CD14-positive monocyte (primary cell): ENCODE results near the gene CDKAL1. TPM values are rescaled to one million over a fixed set of nuclear protein-coding genes. Genes with fewer than 3 reads are reported as not detected.

Experiments used
- DNase-seq, 3 donors: peaks; one replicate each; pipeline ENCODE4 v3.0.0-alpha.2; 2011 to 2022
- H2AFZ ChIP-seq: 2 replicates; pipeline ENCODE4 v1.6.0; 2012; ENCODE audit warnings: mild to moderate bottlenecking, low read depth, low read length, inconsistent platforms; ENCODE audit not compliant: insufficient read depth, poor library complexity, severe bottlenecking
- H3K27ac ChIP-seq, 2 donors: 1 replicate in 1 of 2; 2 replicates in 1 of 2; pipeline ENCODE4 v1.5.1; 2012 to 2013; ENCODE audit warnings: low read length in 2 of 2, control low read depth in 1 of 2, inconsistent platforms in 1 of 2, low read depth in 1 of 2, mild to moderate bottlenecking in 1 of 2
- H3K27me3 ChIP-seq, 2 donors: one replicate each; pipeline versions ENCODE4 v1.6.0 to v1.6.1; 2011 to 2013; ENCODE audit warnings: low read length in 2 of 2; ENCODE audit not compliant: control insufficient read depth in 2 of 2, insufficient read depth in 2 of 2
- H3K36me3 ChIP-seq, 2 donors: replicated peaks in 1 of 2; 1 replicate in 1 of 2; 2 replicates in 1 of 2; pipeline versions ENCODE4 v1.5.1 to v1.6.1; 2012 to 2013; ENCODE audit warnings: low read length in 2 of 2, control low read depth in 1 of 2, inconsistent platforms in 1 of 2, mild to moderate bottlenecking in 1 of 2; ENCODE audit not compliant: insufficient read depth in 2 of 2, control insufficient read depth in 1 of 2
- H3K4me1 ChIP-seq, 2 donors: 1 replicate in 1 of 2; 2 replicates in 1 of 2; pipeline versions ENCODE4 v1.5.1 to v1.6.1; 2012 to 2013; ENCODE audit warnings: low read length in 2 of 2, control low read depth in 1 of 2, inconsistent platforms in 1 of 2, mild to moderate bottlenecking in 1 of 2, moderate library complexity in 1 of 2; ENCODE audit not compliant: insufficient read depth in 2 of 2, control insufficient read depth in 1 of 2
- H3K4me2 ChIP-seq: replicated peaks from 2 replicates; pipeline ENCODE3; 2012; ENCODE audit warnings: low read length, moderate library complexity, mild to moderate bottlenecking; ENCODE audit not compliant: poor library complexity, severe bottlenecking; ENCODE audit errors: extremely low read depth
- H3K4me3 ChIP-seq, 3 experiments: fragments of 200-600 bp in 1 of 3; sonication (generic) in 1 of 3; replicated peaks in 1 of 3; 1 replicate in 2 of 3; 2 replicates in 1 of 3; pipeline ENCODE4 v1.5.1; 2011 to 2013; ENCODE audit warnings: low read length in 3 of 3, mild to moderate bottlenecking in 3 of 3, control low read depth in 2 of 3, low read depth in 2 of 3, inconsistent platforms in 1 of 3, moderate library complexity in 1 of 3
- H3K79me2 ChIP-seq: 2 replicates; pipeline ENCODE4 v1.6.0; 2012; ENCODE audit warnings: mild to moderate bottlenecking, control low read depth, inconsistent platforms, low read length, moderate library complexity; ENCODE audit not compliant: insufficient read depth
- H3K9ac ChIP-seq: 2 replicates; pipeline ENCODE4 v1.6.0; 2017; ENCODE audit warnings: low read length, mild to moderate bottlenecking; ENCODE audit not compliant: insufficient read depth, poor library complexity, severe bottlenecking
- H3K9me3 ChIP-seq, 2 donors: replicated peaks in 1 of 2; 1 replicate in 1 of 2; 2 replicates in 1 of 2; pipeline versions ENCODE4 v1.5.1 to v1.6.1; 2012 to 2013; ENCODE audit warnings: low read length in 2 of 2, control low read depth in 1 of 2; ENCODE audit not compliant: control insufficient read depth in 1 of 2, insufficient read depth in 1 of 2
- H4K20me1 ChIP-seq: 2 replicates; pipeline ENCODE4 v1.6.0; 2012; ENCODE audit warnings: mild to moderate bottlenecking, low read length, control low read depth, moderate library complexity; ENCODE audit not compliant: insufficient read depth
- H3K27ac Mint-ChIP-seq, 7 donors: one replicate each; pipeline ENCODE4 v1.8.0; 2020; ENCODE audit warnings: mild to moderate bottlenecking in 7 of 7, mixed read lengths in 7 of 7, moderate library complexity in 6 of 7, inconsistent platforms in 2 of 7
- H3K27me3 Mint-ChIP-seq, 3 donors: one replicate each; pipeline ENCODE4 v1.8.0; 2021 to 2022; ENCODE audit warnings: low read depth in 3 of 3, mild to moderate bottlenecking in 3 of 3, mixed read lengths in 3 of 3, moderate library complexity in 3 of 3, inconsistent platforms in 1 of 3
- H3K36me3 Mint-ChIP-seq, 2 donors: one replicate each; pipeline ENCODE4 v1.8.0; 2020; ENCODE audit warnings: mixed read lengths in 2 of 2, inconsistent platforms in 1 of 2, mild to moderate bottlenecking in 1 of 2
- H3K4me1 Mint-ChIP-seq: one replicate; pipeline ENCODE4 v1.8.0; 2020; ENCODE audit warnings: mild to moderate bottlenecking, mixed read lengths
- H3K4me3 Mint-ChIP-seq, 2 donors: one replicate each; pipeline ENCODE4 v1.8.0; 2020; ENCODE audit warnings: mild to moderate bottlenecking in 2 of 2, mixed read lengths in 2 of 2, moderate library complexity in 1 of 2
- H3K9me3 Mint-ChIP-seq, 7 donors: one replicate each; pipeline ENCODE4 v1.8.0; 2020 to 2022; ENCODE audit warnings: mixed read lengths in 7 of 7, mild to moderate bottlenecking in 6 of 7, moderate library complexity in 6 of 7, inconsistent platforms in 2 of 7
- WGBS: methylation state at CpG from one replicate; pipeline ENCODE4 v1.1.5; 2013; ENCODE audit warnings: missing lambda C conversion rate; ENCODE audit not compliant: insufficient coverage; 5-methylcytosine and 5-hydroxymethylcytosine counted together
- intact Hi-C, 2 donors: fragments of 100-400 bp; cut with micrococcal nuclease; formaldehyde crosslinking; loops; one replicate each; pipeline versions ENCODE4 v1.15.0 to v1.15.1; 2023
- polyA plus RNA-seq, 3 donors: library from polyadenylated mRNA; depleted of rRNA in 1 of 3; unstranded in 2 of 3; stranded (reverse) in 1 of 3; fragments of 300-500 nt in 2 of 3; fragments of >200 nt in 1 of 3; fragmentation: Illumina TruSeq in 2 of 3; gene quantifications; 1 replicate in 2 of 3; 2 replicates in 1 of 3; pipeline ENCODE4 v1.2.3, GENCODE V29; 2012 to 2021
- TF ChIP-seq, protein P1 (sequence below): fragments of 200-600 bp; IDR thresholded peaks from one replicate; pipeline ENCODE4 v1.8.0; 2022; ENCODE audit warnings: antibody characterized with exemption, mild to moderate bottlenecking

Gene CDKAL1
- polyA plus RNA-seq, 3 donors: 3.2 to 12.4 (median 8.3) TPM

GRCh38 chr6:20839630-20840029 is 305.4 kb downstream of the CDKAL1 start:
- H3K4me1 ChIP-seq: no peaks in the 10 kb centered on the region
- no peak overlapping the region for H3K4me3 Mint-ChIP-seq
- H3K79me2 ChIP-seq: no peaks in the 10 kb centered on the region
- H3K9ac ChIP-seq: no peak overlapping the region
- peaks cover 0 to 2% of the 10 kb centered on the region in 2 donors for H3K36me3 Mint-ChIP-seq
- H3K36me3 ChIP-seq: no peaks in the 10 kb centered on the region
- no peaks in the 10 kb centered on the region for H4K20me1 ChIP-seq
- H3K27ac Mint-ChIP-seq: no peak overlapping the region
- no peak overlapping the region for H3K4me3 ChIP-seq
- intact Hi-C loops: no loop called here
- H3K27me3 Mint-ChIP-seq: no peaks in the 10 kb centered on the region
- DNase-seq: no peak
- no peak overlapping the region for H2AFZ ChIP-seq
- 94% methylated on average over 2 of the region's 2 CpGs for WGBS
- no peak overlapping the region for H3K27ac ChIP-seq
- no peak overlapping the region for H3K4me2 ChIP-seq
- no peaks in the 10 kb centered on the region for H3K4me1 Mint-ChIP-seq
- TF ChIP-seq, protein P1, sequence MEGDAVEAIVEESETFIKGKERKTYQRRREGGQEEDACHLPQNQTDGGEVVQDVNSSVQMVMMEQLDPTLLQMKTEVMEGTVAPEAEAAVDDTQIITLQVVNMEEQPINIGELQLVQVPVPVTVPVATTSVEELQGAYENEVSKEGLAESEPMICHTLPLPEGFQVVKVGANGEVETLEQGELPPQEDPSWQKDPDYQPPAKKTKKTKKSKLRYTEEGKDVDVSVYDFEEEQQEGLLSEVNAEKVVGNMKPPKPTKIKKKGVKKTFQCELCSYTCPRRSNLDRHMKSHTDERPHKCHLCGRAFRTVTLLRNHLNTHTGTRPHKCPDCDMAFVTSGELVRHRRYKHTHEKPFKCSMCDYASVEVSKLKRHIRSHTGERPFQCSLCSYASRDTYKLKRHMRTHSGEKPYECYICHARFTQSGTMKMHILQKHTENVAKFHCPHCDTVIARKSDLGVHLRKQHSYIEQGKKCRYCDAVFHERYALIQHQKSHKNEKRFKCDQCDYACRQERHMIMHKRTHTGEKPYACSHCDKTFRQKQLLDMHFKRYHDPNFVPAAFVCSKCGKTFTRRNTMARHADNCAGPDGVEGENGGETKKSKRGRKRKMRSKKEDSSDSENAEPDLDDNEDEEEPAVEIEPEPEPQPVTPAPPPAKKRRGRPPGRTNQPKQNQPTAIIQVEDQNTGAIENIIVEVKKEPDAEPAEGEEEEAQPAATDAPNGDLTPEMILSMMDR: no peak
- H3K9me3 ChIP-seq: no peaks in the 10 kb centered on the region
- H3K27me3 ChIP-seq: no peaks in the 10 kb centered on the region
- H3K9me3 Mint-ChIP-seq: peaks cover 0 to 3% (median 0%) of the 10 kb centered on the region in 7 donors

DNA sequence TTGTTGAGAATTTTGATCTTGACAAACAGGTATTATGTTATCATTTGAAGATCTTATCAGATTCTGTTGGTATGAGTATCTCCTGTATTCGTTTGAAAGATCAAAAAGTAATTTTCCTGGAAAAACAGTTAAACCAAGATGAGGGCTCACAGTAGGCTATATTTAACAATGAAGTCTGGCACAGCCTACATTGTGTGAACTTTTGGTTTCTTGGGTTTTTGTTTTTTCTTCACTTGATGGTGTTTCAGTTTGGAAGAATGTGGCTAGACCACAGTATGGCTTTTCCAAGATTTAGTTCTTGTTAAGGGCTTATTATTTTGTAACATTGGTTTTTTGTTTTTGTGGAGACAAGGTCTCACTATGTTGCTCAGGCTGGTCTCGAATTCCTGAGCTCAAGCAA is 306.4 kb downstream of the CDKAL1 start:
- H3K27ac ChIP-seq: no peak overlapping the region
- H3K9me3 Mint-ChIP-seq: peaks cover 0 to 3% (median 0%) of the 10 kb centered on the region in 7 donors
- H2AFZ ChIP-seq: no peak overlapping the region
- intact Hi-C loops: no loop called here
- H3K4me2 ChIP-seq: no peak overlapping the region
- TF ChIP-seq, protein P1: no peak
- H3K4me1 ChIP-seq: no peaks in the 10 kb centered on the region
- no peaks in the 10 kb centered on the region for H3K9me3 ChIP-seq
- H3K27ac Mint-ChIP-seq: no peak overlapping the region
- no peak overlapping the region for H3K9ac ChIP-seq
- H4K20me1 ChIP-seq: no peaks in the 10 kb centered on the region
- H3K36me3 ChIP-seq: no peaks in the 10 kb centered on the region
- H3K4me3 ChIP-seq: no peak overlapping the region
- H3K4me3 Mint-ChIP-seq: no peak overlapping the region
- 60% methylated on average over 1 of the region's 2 CpGs for WGBS
- H3K36me3 Mint-ChIP-seq: peaks cover 0 to 2% of the 10 kb centered on the region in 2 donors
- DNase-seq: no peak
- H3K27me3 ChIP-seq: no peaks in the 10 kb centered on the region
- no peaks in the 10 kb centered on the region for H3K79me2 ChIP-seq
- no peaks in the 10 kb centered on the region for H3K27me3 Mint-ChIP-seq
- H3K4me1 Mint-ChIP-seq: no peaks in the 10 kb centered on the region
